ENCODE data around the gene GAB3. TPM values are rescaled to one million over a fixed set of nuclear protein-coding genes. Genes with fewer than 3 reads are reported as not detected.

Gene GAB3
- total RNA-seq, 1 experiment from 2014 or later = 0.17 TPM

DNA sequence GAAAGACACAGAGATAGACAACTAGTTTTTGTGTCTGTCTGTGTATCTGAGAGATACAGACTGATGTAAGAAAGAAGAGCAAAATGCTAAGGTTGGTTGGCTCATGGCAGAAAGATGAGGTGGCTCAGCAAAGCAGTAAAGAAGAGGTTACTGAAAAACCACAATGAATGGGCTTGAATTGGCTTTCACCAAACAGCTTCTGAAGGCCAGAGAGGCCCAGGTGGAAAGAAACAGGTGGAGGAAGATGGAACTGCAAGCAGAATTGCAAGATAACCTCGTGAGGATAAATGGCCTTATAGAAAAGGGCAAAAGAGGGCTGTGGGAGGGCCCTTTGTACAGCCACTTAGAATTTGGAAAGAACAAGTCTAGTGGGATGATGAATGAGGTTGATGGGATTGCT lies 39.6 kb downstream of the GAB3 start:
- intact Hi-C loops (cut with micrococcal nuclease; ENCODE audit: unreplicated experiment) = no loop called here
- no peak for TF ChIP-seq EZH2 (IDR thresholded peaks at IDR 0.05; ENCODE audit: low read depth)
- TF ChIP-seq, protein P1, sequence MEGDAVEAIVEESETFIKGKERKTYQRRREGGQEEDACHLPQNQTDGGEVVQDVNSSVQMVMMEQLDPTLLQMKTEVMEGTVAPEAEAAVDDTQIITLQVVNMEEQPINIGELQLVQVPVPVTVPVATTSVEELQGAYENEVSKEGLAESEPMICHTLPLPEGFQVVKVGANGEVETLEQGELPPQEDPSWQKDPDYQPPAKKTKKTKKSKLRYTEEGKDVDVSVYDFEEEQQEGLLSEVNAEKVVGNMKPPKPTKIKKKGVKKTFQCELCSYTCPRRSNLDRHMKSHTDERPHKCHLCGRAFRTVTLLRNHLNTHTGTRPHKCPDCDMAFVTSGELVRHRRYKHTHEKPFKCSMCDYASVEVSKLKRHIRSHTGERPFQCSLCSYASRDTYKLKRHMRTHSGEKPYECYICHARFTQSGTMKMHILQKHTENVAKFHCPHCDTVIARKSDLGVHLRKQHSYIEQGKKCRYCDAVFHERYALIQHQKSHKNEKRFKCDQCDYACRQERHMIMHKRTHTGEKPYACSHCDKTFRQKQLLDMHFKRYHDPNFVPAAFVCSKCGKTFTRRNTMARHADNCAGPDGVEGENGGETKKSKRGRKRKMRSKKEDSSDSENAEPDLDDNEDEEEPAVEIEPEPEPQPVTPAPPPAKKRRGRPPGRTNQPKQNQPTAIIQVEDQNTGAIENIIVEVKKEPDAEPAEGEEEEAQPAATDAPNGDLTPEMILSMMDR (conservative IDR thresholded peaks at IDR 0.05) = no peak

DNA sequence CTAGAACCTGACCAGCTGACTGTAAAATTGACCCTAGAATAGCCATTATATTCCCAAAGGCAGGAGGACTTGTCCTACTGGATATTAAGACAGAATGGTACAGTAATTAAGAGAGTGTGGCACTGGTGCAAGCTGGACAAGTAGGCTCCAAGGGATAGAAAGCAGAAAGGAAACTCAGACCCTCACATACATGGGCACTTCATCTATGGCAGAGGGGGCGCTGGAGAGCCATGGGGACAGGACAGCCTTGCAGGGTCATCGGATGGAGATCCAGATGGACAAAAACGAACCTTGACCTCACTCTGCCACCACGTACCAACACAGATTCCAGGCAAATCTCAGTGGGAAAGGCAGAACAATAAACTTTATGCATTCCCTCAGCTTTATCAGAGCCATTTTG lies 40.6 kb downstream of the GAB3 start:
- Histone ChIP-seq H3K27ac (no peak overlapping the region), H3K9me2 (ENCODE audit: insufficient read depth) (no peaks in the 10 kb centered on the region), H3F3A (ENCODE audit: insufficient read depth, low read depth) (peaks cover 4% of the 10 kb centered on the region; the same call in 1 of the 2 replicates), H3K36me3 (ENCODE audit: low read depth) (no peaks in the 10 kb centered on the region), H3K79me2 (ENCODE audit: low read depth) (no peaks in the 10 kb centered on the region), H3K4me1 (replicated peaks; ENCODE audit: insufficient read depth) (peaks cover 10% of the 10 kb centered on the region; the same call in 1 of the 2 replicates), H3K4me3 (no peak overlapping the region), H3K4me2 (no peak overlapping the region), H4K20me1 (ENCODE audit: insufficient read depth) (no peaks in the 10 kb centered on the region), H3K9me3 (ENCODE audit: insufficient read depth, low read depth) (no peaks in the 10 kb centered on the region), H2AFZ (no peak overlapping the region), H3K27me3 (ENCODE audit: insufficient read depth, low read depth) (no peaks in the 10 kb centered on the region)
- POLR2A ChIA-PET (ENCODE audit: unreplicated experiment) = no interaction called here
- no peak for DNase-seq
- BruUV-seq (replicated peaks) = no TSS peak
- TF ChIP-seq EZH2 (IDR thresholded peaks at IDR 0.05; ENCODE audit: low read depth) = no peak
- TF ChIP-seq, protein P1 (conservative IDR thresholded peaks at IDR 0.05) = no peak
- CTCF ChIA-PET = no interaction called here
- intact Hi-C loops (cut with micrococcal nuclease; ENCODE audit: unreplicated experiment) = no loop called here

More for the DNA sequence above, 39.6 kb downstream of the GAB3 start:
- H3K27ac ChIP-seq = no peak overlapping the region
- no peaks in the 10 kb centered on the region for H3K9me2 ChIP-seq (ENCODE audit: insufficient read depth)
- H3K79me2 ChIP-seq (ENCODE audit: low read depth) = no peaks in the 10 kb centered on the region
- BruUV-seq (replicated peaks) = no TSS peak
- no peak overlapping the region for H2AFZ ChIP-seq
- no peak overlapping the region for H3K4me3 ChIP-seq
- H3K9me3 ChIP-seq (ENCODE audit: insufficient read depth, low read depth) = no peaks in the 10 kb centered on the region
- H3K27me3 ChIP-seq (ENCODE audit: insufficient read depth, low read depth) = no peaks in the 10 kb centered on the region
- H3F3A ChIP-seq (ENCODE audit: insufficient read depth, low read depth) = peaks cover 4% of the 10 kb centered on the region; the same call in 1 of the 2 replicates
- peaks cover 10% of the 10 kb centered on the region; the same call in 1 of the 2 replicates for H3K4me1 ChIP-seq (replicated peaks; ENCODE audit: insufficient read depth)
- ChIA-PET CTCF (no interaction called here), POLR2A (ENCODE audit: unreplicated experiment) (no interaction called here)
- H3K4me2 ChIP-seq = no peak overlapping the region
- H4K20me1 ChIP-seq (ENCODE audit: insufficient read depth) = no peaks in the 10 kb centered on the region
- DNase-seq = no peak
- no peaks in the 10 kb centered on the region for H3K36me3 ChIP-seq (ENCODE audit: low read depth)

DNA sequence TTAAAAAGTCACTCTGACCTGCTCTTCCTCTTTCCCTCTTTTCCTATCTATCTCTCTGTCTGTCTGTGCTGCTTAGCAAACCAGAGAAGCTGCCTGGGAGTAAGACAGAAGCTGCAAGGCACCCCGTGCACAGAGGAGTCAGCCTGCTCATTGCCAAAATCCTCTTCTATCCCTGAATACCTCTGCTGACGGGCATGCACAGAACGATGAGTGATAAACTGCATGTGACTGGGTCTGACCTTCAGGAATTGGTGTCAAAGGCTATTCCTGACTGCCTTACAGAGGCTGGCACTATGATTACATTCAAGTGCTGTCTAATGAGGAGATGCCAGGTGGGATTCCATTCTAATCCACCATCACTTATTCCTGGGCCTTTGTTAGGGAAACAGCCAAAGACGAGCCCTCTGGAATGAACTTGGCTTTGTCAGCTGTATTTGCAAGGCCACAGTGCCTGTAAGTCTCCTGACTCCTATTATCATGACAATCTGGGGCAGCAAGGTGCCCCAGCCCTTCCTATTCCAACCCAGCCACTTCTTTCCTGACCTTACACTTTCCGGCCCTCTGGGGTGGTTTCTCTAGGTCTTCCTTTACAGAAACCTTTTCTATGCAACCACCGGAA lies 52.1 kb downstream of the GAB3 start:
- Histone ChIP-seq H4K20me1 (ENCODE audit: insufficient read depth) (no peaks in the 10 kb centered on the region), H3K4me2 (no peak overlapping the region), H3K9me2 (ENCODE audit: insufficient read depth) (no peaks in the 10 kb centered on the region), H2AFZ (no peak overlapping the region), H3K9me3 (ENCODE audit: insufficient read depth, low read depth) (no peaks in the 10 kb centered on the region), H3K4me3 (no peak overlapping the region), H3K79me2 (ENCODE audit: low read depth) (no peaks in the 10 kb centered on the region), H3K27ac (no peak overlapping the region), H3F3A (ENCODE audit: insufficient read depth, low read depth) (no peaks in the 10 kb centered on the region), H3K27me3 (ENCODE audit: insufficient read depth, low read depth) (no peaks in the 10 kb centered on the region), H3K36me3 (ENCODE audit: low read depth) (no peaks in the 10 kb centered on the region), H3K4me1 (replicated peaks; ENCODE audit: insufficient read depth) (no peaks in the 10 kb centered on the region)
- ChIA-PET CTCF (no interaction called here), POLR2A (ENCODE audit: unreplicated experiment) (no interaction called here)
- TF ChIP-seq, protein P1 (conservative IDR thresholded peaks at IDR 0.05) = no peak
- intact Hi-C loops (cut with micrococcal nuclease; ENCODE audit: unreplicated experiment) = no loop called here
- no peak for DNase-seq
- BruUV-seq (replicated peaks) = no TSS peak

Data from PC-9 (cell line).